ENCODE data around the gene RAD51C.
"Not testable (repeated sequence)": the region's sequence is repeated elsewhere in the genome, so short reads cannot be mapped to it uniquely, and the experiment has no call there.

Gene RAD51C

GRCh38 chr17:58734040-58734439, 41.6 kb downstream of the RAD51C start:
- Histone ChIP-seq H3K27me3 (ENCODE audit: insufficient read depth, low read length) (no peaks in the 10 kb centered on the region), H3K9me2 (ENCODE audit: low read depth, low read length) (no peaks in the 10 kb centered on the region), H3K4me1 (ENCODE audit: insufficient read depth, low read length, severe bottlenecking) (no peaks in the 10 kb centered on the region), H3K9me3 (ENCODE audit: low read length) (no peaks in the 10 kb centered on the region), H3K4me3 (ENCODE audit: low read depth, low read length, poor library complexity, severe bottlenecking) (no peak overlapping the region), H3K4me2 (ENCODE audit: low read length) (no peak overlapping the region), H3K36me3 (ENCODE audit: insufficient read depth, low read length) (no peaks in the 10 kb centered on the region), H2AFZ (ENCODE audit: low read length) (no peak overlapping the region), H3F3A (ENCODE audit: insufficient read depth, low read length) (0 out of 2 replicates have a peak, but pooled peaks cover 2% of the 10 kb centered on the region), H3K27ac (ENCODE audit: low read depth, low read length, poor library complexity, severe bottlenecking) (no peak overlapping the region), H3K79me2 (ENCODE audit: insufficient read depth, low read length) (no peaks in the 10 kb centered on the region), H3K9ac (ENCODE audit: low read length) (no peak overlapping the region), H4K20me1 (ENCODE audit: insufficient read depth, low read length) (no peaks in the 10 kb centered on the region)
- TF ChIP-seq EZH2 (IDR thresholded peaks at IDR 0.05; ENCODE audit: borderline replicate concordance, low read length): no peak
- TF ChIP-seq CTCF (IDR thresholded peaks at IDR 0.05; ENCODE audit: low read length): no peak

GRCh38 chr17:58734811-58735210, 42.4 kb downstream of the RAD51C start:
- Histone ChIP-seq H3K27me3 (ENCODE audit: insufficient read depth, low read length) (no peaks in the 10 kb centered on the region), H3K9me2 (ENCODE audit: low read depth, low read length) (no peaks in the 10 kb centered on the region), H3K4me1 (ENCODE audit: insufficient read depth, low read length, severe bottlenecking) (no peaks in the 10 kb centered on the region), H3K79me2 (ENCODE audit: insufficient read depth, low read length) (no peaks in the 10 kb centered on the region), H3K27ac (ENCODE audit: low read depth, low read length, poor library complexity, severe bottlenecking) (no peak overlapping the region), H4K20me1 (ENCODE audit: insufficient read depth, low read length) (no peaks in the 10 kb centered on the region), H3K4me3 (ENCODE audit: low read depth, low read length, poor library complexity, severe bottlenecking) (no peak overlapping the region), H3K9ac (ENCODE audit: low read length) (no peak overlapping the region), H3F3A (ENCODE audit: insufficient read depth, low read length) (0 out of 2 replicates have a peak, but pooled peaks cover 2% of the 10 kb centered on the region), H2AFZ (ENCODE audit: low read length) (no peak overlapping the region), H3K9me3 (ENCODE audit: low read length) (no peaks in the 10 kb centered on the region), H3K36me3 (ENCODE audit: insufficient read depth, low read length) (no peaks in the 10 kb centered on the region), H3K4me2 (ENCODE audit: low read length) (no peak overlapping the region)
- TF ChIP-seq CTCF (IDR thresholded peaks at IDR 0.05; ENCODE audit: low read length) (no peak), EZH2 (IDR thresholded peaks at IDR 0.05; ENCODE audit: borderline replicate concordance, low read length) (no peak)

GRCh38 chr17:58741121-58741625, 48.8 kb downstream of the RAD51C start:
- Histone ChIP-seq H3K9ac (ENCODE audit: low read length) (no peak overlapping the region), H3K4me2 (ENCODE audit: low read length) (no peak overlapping the region), H3K9me3 (ENCODE audit: low read length) (no peaks in the 10 kb centered on the region), H4K20me1 (ENCODE audit: insufficient read depth, low read length) (no peaks in the 10 kb centered on the region), H3K4me3 (ENCODE audit: low read depth, low read length, poor library complexity, severe bottlenecking) (no peak overlapping the region), H3K9me2 (ENCODE audit: low read depth, low read length) (no peaks in the 10 kb centered on the region), H3F3A (ENCODE audit: insufficient read depth, low read length) (no peaks in the 10 kb centered on the region), H3K27ac (ENCODE audit: low read depth, low read length, poor library complexity, severe bottlenecking) (no peak overlapping the region), H2AFZ (ENCODE audit: low read length) (no peak overlapping the region), H3K27me3 (ENCODE audit: insufficient read depth, low read length) (no peaks in the 10 kb centered on the region), H3K79me2 (ENCODE audit: insufficient read depth, low read length) (no peaks in the 10 kb centered on the region), H3K4me1 (ENCODE audit: insufficient read depth, low read length, severe bottlenecking) (no peaks in the 10 kb centered on the region), H3K36me3 (ENCODE audit: insufficient read depth, low read length) (no peaks in the 10 kb centered on the region)
- TF ChIP-seq EZH2 (IDR thresholded peaks at IDR 0.05; ENCODE audit: borderline replicate concordance, low read length): no peak

GRCh38 chr17:58747674-58748073, 55.3 kb downstream of the RAD51C start:
- Histone ChIP-seq H3K36me3 (ENCODE audit: insufficient read depth, low read length) (no peaks in the 10 kb centered on the region), H3K9me2 (ENCODE audit: low read depth, low read length) (no peaks in the 10 kb centered on the region), H3K9ac (ENCODE audit: low read length) (no peak overlapping the region), H2AFZ (ENCODE audit: low read length) (no peak overlapping the region), H3F3A (ENCODE audit: insufficient read depth, low read length) (no peaks in the 10 kb centered on the region), H3K27ac (ENCODE audit: low read depth, low read length, poor library complexity, severe bottlenecking) (no peak overlapping the region), H4K20me1 (ENCODE audit: insufficient read depth, low read length) (no peaks in the 10 kb centered on the region), H3K4me3 (ENCODE audit: low read depth, low read length, poor library complexity, severe bottlenecking) (no peak overlapping the region), H3K4me2 (ENCODE audit: low read length) (no peak overlapping the region), H3K27me3 (ENCODE audit: insufficient read depth, low read length) (no peaks in the 10 kb centered on the region), H3K79me2 (ENCODE audit: insufficient read depth, low read length) (no peaks in the 10 kb centered on the region), H3K4me1 (ENCODE audit: insufficient read depth, low read length, severe bottlenecking) (no peaks in the 10 kb centered on the region), H3K9me3 (ENCODE audit: low read length) (no peaks in the 10 kb centered on the region)
- TF ChIP-seq EZH2 (IDR thresholded peaks at IDR 0.05; ENCODE audit: borderline replicate concordance, low read length) (no peak), CTCF (IDR thresholded peaks at IDR 0.05; ENCODE audit: low read length) (no peak)

GRCh38 chr17:58749627-58750026, 57.2 kb downstream of the RAD51C start:
- H3K4me2 ChIP-seq (ENCODE audit: low read length); H2AFZ ChIP-seq (ENCODE audit: low read length); H3K9me3 ChIP-seq (ENCODE audit: low read length); H3K9ac ChIP-seq (ENCODE audit: low read length); H3K36me3 ChIP-seq (ENCODE audit: insufficient read depth, low read length); H3K9me2 ChIP-seq (ENCODE audit: low read depth, low read length); H3F3A ChIP-seq (ENCODE audit: insufficient read depth, low read length); H3K4me1 ChIP-seq (ENCODE audit: insufficient read depth, low read length, severe bottlenecking); H3K27ac ChIP-seq (ENCODE audit: low read depth, low read length, poor library complexity, severe bottlenecking); H4K20me1 ChIP-seq (ENCODE audit: insufficient read depth, low read length); H3K27me3 ChIP-seq (ENCODE audit: insufficient read depth, low read length); H3K4me3 ChIP-seq (ENCODE audit: low read depth, low read length, poor library complexity, severe bottlenecking); H3K79me2 ChIP-seq (ENCODE audit: insufficient read depth, low read length): not testable (repeated sequence)

All from OCI-LY1 (cell line).